ENCODE results near the gene ACAD11. TPM values are rescaled to one million over a fixed set of nuclear protein-coding genes. Genes with fewer than 3 reads are reported as not detected.

ACAD11 gene
- total RNA-seq, 1 donor from 2014 or later, result 14.7 TPM

GRCh38 chr3:132659000-132659364 is 627 bp downstream of the ACAD11 start:
- H3K27me3 Mint-ChIP-seq, result no peaks in the 10 kb centered on the region
- H3K27ac Mint-ChIP-seq, result peak overlapping the region; percentile 94
- H3K9me3 Mint-ChIP-seq, result no peaks in the 10 kb centered on the region
- TF ChIP-seq, protein P1, sequence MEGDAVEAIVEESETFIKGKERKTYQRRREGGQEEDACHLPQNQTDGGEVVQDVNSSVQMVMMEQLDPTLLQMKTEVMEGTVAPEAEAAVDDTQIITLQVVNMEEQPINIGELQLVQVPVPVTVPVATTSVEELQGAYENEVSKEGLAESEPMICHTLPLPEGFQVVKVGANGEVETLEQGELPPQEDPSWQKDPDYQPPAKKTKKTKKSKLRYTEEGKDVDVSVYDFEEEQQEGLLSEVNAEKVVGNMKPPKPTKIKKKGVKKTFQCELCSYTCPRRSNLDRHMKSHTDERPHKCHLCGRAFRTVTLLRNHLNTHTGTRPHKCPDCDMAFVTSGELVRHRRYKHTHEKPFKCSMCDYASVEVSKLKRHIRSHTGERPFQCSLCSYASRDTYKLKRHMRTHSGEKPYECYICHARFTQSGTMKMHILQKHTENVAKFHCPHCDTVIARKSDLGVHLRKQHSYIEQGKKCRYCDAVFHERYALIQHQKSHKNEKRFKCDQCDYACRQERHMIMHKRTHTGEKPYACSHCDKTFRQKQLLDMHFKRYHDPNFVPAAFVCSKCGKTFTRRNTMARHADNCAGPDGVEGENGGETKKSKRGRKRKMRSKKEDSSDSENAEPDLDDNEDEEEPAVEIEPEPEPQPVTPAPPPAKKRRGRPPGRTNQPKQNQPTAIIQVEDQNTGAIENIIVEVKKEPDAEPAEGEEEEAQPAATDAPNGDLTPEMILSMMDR (conservative IDR thresholded peaks at IDR 0.05), result no peak
- DNase-seq (ENCODE audit: extremely low spot score, unreplicated experiment), result no peak
- H3K4me1 Mint-ChIP-seq (ENCODE audit: unreplicated experiment), result peaks cover 11% of the 10 kb centered on the region
- H3K36me3 Mint-ChIP-seq, result peaks cover 5% of the 10 kb centered on the region
- peak overlapping the region; percentile 97 for H3K4me3 Mint-ChIP-seq

- H3K27ac Mint-ChIP-seq, result peak overlapping the region; percentile 3
- DNase-seq (ENCODE audit: extremely low spot score, unreplicated experiment), result no peak
- TF ChIP-seq, protein P1 (conservative IDR thresholded peaks at IDR 0.05), result no peak
- H3K27me3 Mint-ChIP-seq, result no peaks in the 10 kb centered on the region
- no peaks in the 10 kb centered on the region for H3K36me3 Mint-ChIP-seq
- H3K4me1 Mint-ChIP-seq (ENCODE audit: unreplicated experiment), result peaks cover 11% of the 10 kb centered on the region
- peak overlapping the region; percentile 97 for H3K4me3 Mint-ChIP-seq
- no peaks in the 10 kb centered on the region for H3K9me3 Mint-ChIP-seq
Observed at GRCh38 chr3:132657869-132658747, 1.5 kb downstream of the ACAD11 start.

GRCh38 chr3:132655471-132655870 is 4.1 kb downstream of the ACAD11 start:
- H3K27me3 Mint-ChIP-seq, result no peaks in the 10 kb centered on the region
- no peak overlapping the region for H3K27ac Mint-ChIP-seq
- no peaks in the 10 kb centered on the region for H3K36me3 Mint-ChIP-seq
- H3K9me3 Mint-ChIP-seq, result no peaks in the 10 kb centered on the region
- DNase-seq (ENCODE audit: extremely low spot score, unreplicated experiment), result no peak
- H3K4me3 Mint-ChIP-seq, result no peak overlapping the region
- H3K4me1 Mint-ChIP-seq (ENCODE audit: unreplicated experiment), result peaks cover 3% of the 10 kb centered on the region
- TF ChIP-seq, protein P1 (conservative IDR thresholded peaks at IDR 0.05), result no peak

GRCh38 chr3:132654721-132655120 is 4.9 kb downstream of the ACAD11 start:
- TF ChIP-seq, protein P1 (conservative IDR thresholded peaks at IDR 0.05), result no peak
- H3K36me3 Mint-ChIP-seq, result no peaks in the 10 kb centered on the region
- H3K4me3 Mint-ChIP-seq, result no peak overlapping the region
- no peak for DNase-seq (ENCODE audit: extremely low spot score, unreplicated experiment)
- no peak overlapping the region for H3K27ac Mint-ChIP-seq
- H3K9me3 Mint-ChIP-seq, result no peaks in the 10 kb centered on the region
- H3K27me3 Mint-ChIP-seq, result no peaks in the 10 kb centered on the region
- H3K4me1 Mint-ChIP-seq (ENCODE audit: unreplicated experiment), result peaks cover 3% of the 10 kb centered on the region

DNA sequence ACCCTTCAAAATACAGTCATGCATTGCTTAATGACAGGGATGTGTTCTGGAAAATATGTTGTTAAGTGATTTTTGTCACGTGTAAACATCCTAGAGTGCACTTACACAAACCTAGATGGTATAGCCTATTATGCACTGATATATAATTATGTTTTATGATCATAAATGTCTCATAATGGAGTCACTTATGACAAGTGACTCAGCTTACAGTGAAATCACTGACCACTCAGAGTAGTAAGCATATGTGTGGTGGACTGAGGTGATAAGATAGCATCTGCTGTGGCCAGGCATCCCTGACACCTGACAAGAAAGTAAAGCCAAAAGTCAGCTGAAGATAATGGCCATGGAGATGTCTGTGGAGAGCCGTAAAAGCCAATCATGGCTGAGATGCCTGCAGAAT is 5.4 kb downstream of the ACAD11 start:
- Mint-ChIP-seq H3K36me3 (no peaks in the 10 kb centered on the region), H3K4me3 (no peak overlapping the region), H3K27ac (no peak overlapping the region), H3K4me1 (ENCODE audit: unreplicated experiment) (peaks cover 3% of the 10 kb centered on the region), H3K9me3 (no peaks in the 10 kb centered on the region), H3K27me3 (no peaks in the 10 kb centered on the region)
- TF ChIP-seq, protein P1 (conservative IDR thresholded peaks at IDR 0.05), result no peak
- DNase-seq (ENCODE audit: extremely low spot score, unreplicated experiment), result no peak

All from type B pancreatic cell (in vitro differentiated cells).